GM12892 (cell line): ENCODE results near the gene SHISA7.

ENCODE experiments used
- POLR2AphosphoS5 ChIP-seq: IDR thresholded peaks from 2 replicates; pipeline ENCODE4 v1.6.1; 2011; ENCODE audit warnings: low read depth, low read length, control low read depth
- TAF1 ChIP-seq: IDR thresholded peaks from 2 replicates; pipeline ENCODE4 v1.6.1; 2011; ENCODE audit warnings: low read depth, mild to moderate bottlenecking, control low read depth, low read length, borderline replicate concordance

DNA sequence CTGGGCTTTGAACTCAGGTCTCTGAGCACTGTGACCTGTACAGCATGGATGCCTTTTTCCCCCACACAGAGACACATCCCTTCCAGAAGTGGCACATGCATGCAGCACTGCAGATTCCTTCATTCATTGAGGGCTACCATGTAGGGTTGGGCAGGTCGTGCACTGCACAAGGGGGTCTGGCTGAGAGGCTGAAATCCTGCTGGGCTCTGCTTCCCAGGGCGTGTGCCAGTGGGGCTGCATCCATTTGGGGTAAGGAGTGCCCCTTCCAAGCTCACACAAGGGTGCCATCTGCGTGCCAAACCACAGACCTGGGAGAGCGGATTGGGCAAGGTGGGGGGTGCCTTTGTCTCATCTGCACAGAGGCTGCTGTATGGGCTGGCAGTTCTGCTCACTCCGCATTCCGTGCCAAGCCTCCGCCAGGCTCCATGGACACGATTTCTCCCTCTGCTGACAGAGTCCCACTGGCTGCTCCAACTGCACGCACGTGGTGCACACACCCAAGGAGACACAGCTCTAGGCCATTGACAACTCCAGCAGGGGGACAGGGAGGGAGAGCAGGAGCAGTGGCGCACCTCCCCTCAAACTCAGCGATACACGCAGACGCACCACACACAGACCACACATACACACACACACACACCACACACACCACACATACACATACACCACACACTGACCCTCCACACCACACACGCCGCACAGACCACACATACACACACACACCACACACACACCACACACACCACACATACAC, 4.5 kb upstream of the SHISA7 start:
- no peak for TF ChIP-seq POLR2AphosphoS5
- no peak for TF ChIP-seq TAF1
